Stimulated activated CD8-positive, alpha-beta memory T cell treated with anti-CD3 and anti-CD28 coated beads, Interleukin-15, amount 100 ng/mL, for 24 hours (primary cell): Measurements from ENCODE around the gene PLIN3.
"Not testable (repeated sequence)": the region's sequence is repeated elsewhere in the genome, so short reads cannot be mapped to it uniquely, and the experiment has no call there.

Source experiments
- DNase-seq: peaks from one replicate; pipeline ENCODE4 v3.0.0-alpha.2; 2020; ENCODE audit warnings: low read depth

Gene PLIN3

DNA sequence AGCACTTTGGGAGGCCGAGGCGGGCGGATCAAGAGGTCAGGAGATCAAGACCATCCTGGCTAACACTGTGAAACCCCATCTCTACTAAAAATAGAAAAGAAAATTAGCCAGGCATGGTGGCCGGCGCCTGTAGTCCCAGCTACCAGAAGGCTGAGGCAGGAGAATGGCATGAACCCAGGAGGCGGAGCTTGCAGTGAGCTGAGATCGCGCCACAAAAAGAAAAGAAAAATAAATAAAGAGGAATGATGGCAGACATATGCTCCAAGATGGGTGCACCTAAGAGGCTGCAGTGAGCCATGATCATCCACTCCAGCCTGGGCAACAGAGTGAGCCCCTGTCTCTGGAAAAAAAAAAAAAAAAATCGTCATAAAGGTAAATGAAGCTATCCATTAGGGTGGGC, 21.5 kb downstream of the PLIN3 start:
- not testable (repeated sequence) for DNase-seq

DNA sequence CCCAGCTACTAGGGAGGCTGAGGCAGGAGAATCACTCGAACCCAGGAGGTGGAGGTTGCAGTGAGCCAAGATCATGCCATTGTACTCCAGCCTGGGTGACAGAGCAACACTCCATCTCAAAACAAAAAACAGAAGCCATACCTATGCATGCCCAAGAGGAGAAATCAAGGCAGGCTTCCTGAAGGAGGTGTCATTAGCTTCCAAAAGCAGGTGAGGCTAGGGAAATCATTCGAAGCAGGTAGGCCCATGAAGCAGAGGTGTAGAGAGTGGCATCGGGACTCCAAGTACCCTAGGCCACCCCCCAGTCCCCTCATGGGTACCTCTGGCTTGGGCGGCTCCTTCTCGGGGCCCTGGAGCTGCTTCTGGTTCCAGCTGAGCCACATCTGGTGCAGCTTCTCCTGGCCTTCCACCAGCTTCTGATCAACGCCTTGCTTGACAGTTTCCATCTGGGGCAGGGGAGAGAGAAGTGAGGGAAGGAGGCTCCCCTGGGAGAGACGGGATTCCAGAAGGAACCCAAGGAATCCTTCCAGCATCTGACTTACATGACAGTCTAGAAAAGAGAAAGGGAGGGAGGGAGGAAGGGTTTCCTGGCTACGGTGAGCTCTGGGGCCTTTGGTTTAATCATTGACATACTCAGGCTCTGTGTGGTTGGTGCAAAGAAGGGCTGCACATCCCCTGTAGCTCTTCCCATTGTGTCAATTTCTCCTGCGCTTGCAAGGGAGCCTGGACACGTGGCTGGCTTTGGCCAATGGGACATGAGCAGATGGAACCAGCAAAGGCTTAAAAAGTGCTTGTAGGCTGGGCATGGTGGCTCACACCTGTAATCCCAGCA, 22.9 kb downstream of the PLIN3 start:
- DNase-seq, result no peak

GRCh38 chr19:4843647-4843965, 23.9 kb downstream of the PLIN3 start:
- no peak for DNase-seq

GRCh38 chr19:4839192-4839591, 28.3 kb downstream of the PLIN3 start:
- no peak for DNase-seq

- DNase-seq, result no peak
Observed at GRCh38 chr19:4832776-4833175, 34.7 kb downstream of the PLIN3 start.

GRCh38 chr19:4831979-4832340, 35.5 kb downstream of the PLIN3 start:
- not testable (repeated sequence) for DNase-seq

DNA sequence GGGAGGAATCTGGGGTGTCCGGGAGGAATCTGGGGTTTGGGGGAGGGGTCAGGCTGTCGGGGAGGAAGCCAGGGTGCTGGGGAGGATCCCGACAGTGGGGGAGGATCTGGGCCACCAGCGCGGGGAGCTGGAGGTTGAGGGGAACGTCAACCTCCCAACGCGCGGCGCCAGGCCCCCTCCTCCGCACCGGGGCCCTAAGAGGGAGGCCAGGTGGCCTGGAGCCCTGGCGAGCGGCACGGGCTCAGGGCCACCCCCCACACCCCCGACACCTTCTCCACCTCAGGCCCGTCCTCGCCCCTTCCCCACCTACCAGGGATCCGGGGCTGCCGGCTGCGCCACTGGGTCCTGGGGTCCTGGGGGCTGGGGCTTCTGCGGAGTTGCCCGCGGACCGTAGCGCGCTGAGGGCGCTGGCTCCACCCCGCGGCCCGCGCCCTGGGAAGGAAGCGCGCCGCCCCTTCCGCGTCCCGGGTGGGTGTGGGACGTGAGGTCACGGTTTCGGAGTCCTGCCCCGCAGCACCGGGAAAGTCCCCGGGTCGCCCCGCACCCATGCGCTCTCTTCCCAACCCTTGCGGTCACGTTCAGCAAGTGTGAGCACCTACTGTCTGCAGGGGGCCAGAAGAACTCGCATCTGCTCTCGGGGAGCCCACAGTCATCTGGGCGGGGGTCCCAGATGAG, 36.0 kb downstream of the PLIN3 start, which contains the start of gene TICAM1:
Gene TICAM1, minus strand, starts transcription at position 409 of the 675 bp plus-strand sequence. CDS start 13,335 bp downstream, outside the sequence.
- DNase-seq, result peak; percentile 52

DNA sequence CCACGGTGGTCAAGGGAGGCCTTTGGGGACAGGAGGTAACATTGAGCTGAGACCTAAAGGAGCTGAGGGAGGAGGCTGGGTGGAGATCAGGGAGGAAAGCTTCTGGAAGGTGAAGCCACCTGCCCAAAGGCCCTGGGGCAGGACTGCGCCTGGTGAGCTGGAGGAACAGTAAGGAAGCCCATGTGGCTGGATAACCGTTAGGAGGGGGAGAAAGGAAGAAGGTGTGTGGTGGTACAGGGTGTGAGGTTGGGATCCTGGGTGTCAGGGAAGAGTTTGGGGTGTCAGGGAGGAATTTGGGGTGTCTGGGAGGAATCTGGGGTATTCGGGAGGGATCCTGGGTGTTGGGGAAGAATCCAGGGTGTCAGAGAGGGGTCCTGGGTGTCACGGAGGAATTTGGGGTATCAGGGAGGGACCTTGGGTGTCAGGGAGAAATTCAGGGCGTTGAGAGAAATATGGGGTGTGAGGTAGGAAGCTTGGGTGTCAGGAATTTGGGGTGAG, 36.6 kb downstream of the PLIN3 start:
- DNase-seq, result no peak

GRCh38 chr19:4830332-4830731, 37.1 kb downstream of the PLIN3 start:
- no peak for DNase-seq

DNA sequence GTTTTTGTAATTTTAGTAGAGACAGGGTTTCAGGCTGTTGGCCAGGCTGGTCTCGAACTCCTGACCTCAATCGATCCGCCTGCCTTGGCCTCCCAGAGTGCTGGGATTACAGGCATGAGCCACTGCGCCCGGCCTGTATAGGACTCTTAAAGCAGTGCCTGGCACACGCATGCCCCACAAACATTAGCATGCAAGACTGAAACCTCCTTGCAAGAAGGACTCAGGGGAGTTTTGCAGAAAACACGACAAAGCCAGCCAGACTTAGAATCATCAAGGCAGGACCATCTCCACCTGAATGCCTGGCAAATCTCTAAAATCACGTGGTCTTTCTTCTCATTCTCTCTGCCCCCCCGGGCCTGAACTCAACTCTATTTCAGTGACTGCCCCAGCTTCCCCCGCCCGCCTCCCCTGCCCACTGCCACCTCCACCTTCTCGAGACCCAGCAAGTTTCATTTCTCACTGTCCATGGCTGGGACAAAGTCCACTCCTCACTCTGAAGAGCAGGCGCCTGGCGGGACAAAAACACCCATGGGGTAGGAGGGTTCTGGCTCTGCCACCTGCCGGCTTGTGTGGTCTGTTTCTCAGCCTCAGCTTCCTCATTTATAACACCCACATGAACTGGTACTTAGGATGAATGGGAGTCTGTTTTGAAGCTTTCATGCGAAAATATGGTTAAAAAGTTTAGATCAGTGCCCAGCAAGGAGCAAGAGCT, 38.3 kb downstream of the PLIN3 start:
- DNase-seq, result no peak

- no peak for DNase-seq
Observed at GRCh38 chr19:4823577-4823976, 43.9 kb downstream of the PLIN3 start.

DNA sequence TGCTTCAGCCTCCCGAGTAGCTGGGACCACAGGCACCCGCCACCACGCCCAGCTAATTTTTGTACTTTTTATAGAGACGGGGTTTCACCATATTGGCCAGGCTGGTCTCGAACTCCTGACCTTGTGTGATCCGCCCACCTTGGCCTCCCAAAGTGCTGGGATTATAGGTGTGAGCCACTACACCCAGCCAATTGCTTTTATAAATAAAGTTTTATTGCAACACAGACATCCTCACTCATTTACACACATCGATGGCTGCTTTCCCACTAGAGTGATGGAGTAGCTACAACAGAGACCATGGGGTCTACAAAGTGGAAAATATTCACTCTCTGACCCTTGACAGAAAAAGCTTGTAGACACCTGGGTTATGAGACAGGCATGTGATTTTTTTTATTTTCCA, 45.1 kb downstream of the PLIN3 start:
- DNase-seq, result not testable (repeated sequence)

- DNase-seq, result no peak
Observed at GRCh38 chr19:4821265-4821664, 46.2 kb downstream of the PLIN3 start.

GRCh38 chr19:4817467-4818277, 49.8 kb downstream of the PLIN3 start:
- DNase-seq, result no peak

DNA sequence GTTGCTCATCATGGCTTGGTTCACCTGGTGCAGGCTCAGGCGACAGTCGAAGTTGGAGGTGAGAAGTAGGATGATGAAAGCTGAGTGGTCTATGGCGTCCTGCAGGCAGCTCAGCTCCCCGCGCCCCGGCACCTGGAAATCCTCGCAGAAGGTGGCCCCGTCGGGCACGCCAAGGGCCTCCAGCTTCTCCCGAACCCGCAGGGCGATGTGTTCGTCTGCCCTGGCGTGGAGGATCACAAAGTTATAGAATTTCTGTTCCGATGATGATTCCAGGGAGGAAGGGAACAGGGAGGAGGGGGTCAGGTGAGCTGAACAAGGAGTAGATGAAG, 50.6 kb downstream of the PLIN3 start:
- DNase-seq, result no peak

DNA sequence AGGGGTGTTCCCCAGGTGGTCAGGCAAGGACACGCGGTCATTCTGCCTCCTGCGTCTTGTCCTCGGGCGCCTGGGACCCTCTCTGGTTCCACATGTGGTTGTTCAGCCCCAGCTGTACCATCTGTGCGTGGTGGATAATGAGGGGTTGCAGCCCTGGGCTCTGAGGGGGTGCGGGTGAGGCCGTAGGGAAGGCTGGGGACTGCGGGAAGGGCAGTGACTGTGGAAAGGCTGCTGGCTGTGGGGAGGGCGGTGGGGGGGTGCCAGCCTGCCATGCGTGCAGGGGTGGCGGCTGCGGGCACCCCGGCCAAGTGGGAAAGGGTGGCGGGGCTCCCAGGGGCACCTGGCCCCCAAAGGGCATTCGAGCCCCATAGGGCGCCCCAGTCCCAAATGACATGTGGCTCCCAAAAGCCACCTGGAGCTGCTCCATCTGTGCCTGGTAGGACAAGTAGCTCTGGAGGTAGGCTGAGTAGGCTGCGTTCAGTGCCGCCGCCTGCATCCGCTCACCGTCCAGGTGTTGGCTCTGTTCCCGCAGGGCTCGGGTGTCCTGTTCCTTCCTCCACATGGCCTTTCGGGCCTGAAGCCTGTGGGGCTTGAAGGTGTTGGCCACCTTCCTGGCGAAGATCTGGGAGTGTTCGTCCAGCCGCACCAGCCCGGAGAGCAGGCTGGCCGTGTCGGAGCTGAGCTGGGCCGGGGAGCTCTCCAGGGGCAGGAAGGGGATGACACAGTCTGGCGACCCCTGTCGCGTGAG, 51.1 kb downstream of the PLIN3 start:
- DNase-seq, result no peak

GRCh38 chr19:4815426-4816201, 51.9 kb downstream of the PLIN3 start:
- DNase-seq, result peak; percentile 42

DNA sequence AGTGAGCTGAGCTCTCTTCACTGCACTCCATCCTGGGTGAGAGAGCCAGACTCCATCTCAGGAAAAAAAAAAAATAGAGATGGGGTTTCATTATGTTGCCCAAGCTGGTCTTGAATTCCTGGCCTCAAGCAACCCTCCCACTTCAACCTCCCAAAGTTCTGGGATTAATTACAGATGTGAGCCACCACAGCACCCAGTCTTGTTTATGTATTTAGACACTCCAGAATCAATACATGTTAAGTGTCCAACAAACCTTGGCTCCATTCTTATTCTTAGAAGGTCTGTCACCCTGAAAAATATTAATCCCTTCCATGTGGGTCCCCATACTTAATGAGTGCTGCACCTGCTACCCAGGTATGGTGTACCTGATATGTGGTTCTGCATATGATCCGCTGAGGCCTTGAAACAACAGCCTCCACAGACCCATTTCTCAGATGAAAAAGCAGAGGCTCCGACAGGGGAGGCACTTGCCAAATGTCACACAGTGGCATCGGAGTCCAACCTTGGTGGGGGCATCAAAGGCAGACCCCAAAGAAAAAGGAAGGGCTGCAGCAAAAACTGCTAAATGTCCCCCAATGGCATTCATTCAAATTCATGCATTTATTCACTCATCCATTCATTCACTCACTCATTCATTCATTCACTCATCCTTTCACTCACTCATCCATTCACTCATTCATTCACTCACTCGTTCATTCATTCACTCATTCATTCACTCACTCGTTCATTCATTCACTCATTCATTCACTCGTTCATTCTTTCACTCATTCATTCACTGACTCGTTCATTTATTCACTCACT, 52.6 kb downstream of the PLIN3 start:
- DNase-seq, result no peak

DNA sequence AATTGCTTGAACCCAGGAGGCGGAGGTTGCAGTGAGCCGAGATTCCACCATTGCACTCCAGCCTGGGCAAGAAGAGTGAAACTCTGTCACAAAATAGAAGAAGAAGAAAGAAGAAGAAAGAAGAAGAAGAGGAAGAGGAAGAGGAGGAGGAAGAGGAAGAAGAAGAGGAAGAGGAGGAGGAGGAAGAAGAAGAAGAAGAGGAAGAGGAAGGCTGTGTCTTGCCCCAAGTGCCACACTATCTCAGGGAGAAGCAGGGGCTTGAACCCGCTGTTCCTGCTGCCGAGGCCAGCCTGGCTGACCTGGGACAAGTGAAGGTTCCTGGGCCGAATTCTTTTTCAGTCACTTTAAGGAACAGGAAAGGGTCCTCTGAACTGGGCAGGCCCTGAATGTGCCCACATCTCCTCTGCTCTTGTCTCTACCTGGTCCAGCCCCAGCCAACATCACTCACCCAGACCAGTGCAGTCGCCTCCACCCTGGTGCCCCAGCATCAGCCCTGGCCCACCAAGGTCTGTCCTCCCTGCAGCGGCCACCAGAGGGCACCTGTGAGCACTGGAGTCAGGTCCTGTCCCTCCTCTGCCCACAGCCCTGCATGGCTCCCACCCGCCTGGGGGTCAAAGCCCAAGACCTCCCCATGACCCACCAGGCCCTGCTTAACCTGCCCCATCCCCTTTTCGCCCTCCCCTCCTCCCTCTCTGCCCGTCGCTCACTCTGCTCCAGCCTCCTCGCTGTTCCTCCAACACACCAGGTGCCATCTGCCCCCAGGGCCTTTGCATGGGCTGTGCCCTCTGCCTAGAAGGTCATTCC, 55.9 kb downstream of the PLIN3 start:
- peak; percentile 91 for DNase-seq
